ENCODE results near the gene MRNIP.
"Not testable (repeated sequence)": the region's sequence is repeated elsewhere in the genome, so short reads cannot be mapped to it uniquely, and the experiment has no call there.

Gene MRNIP

DNA sequence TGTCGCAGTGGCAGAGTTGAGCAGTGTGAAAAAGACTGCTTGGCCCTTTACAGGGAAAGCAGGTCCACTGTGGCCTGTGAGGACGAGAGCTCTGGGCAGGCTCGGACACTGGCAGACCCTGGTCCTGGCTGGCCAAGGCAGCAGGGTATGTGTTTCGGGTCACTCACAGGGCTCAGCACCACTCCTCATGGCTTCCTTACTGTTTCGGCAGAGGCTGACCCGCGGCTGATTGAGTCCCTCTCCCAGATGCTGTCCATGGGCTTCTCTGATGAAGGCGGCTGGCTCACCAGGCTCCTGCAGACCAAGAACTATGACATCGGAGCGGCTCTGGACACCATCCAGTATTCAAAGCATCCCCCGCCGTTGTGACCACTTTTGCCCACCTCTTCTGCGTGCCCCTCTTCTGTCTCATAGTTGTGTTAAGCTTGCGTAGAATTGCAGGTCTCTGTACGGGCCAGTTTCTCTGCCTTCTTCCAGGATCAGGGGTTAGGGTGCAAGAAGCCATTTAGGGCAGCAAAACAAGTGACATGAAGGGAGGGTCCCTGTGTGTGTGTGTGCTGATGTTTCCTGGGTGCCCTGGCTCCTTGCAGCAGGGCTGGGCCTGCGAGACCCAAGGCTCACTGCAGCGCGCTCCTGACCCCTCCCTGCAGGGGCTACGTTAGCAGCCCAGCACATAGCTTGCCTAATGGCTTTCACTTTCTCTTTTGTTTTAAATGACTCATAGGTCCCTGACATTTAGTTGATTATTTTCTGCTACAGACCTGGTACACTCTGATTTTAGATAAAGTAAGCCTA, 22.2 kb downstream of the MRNIP start:
- peak; percentile 75 for DNase-seq

DNA sequence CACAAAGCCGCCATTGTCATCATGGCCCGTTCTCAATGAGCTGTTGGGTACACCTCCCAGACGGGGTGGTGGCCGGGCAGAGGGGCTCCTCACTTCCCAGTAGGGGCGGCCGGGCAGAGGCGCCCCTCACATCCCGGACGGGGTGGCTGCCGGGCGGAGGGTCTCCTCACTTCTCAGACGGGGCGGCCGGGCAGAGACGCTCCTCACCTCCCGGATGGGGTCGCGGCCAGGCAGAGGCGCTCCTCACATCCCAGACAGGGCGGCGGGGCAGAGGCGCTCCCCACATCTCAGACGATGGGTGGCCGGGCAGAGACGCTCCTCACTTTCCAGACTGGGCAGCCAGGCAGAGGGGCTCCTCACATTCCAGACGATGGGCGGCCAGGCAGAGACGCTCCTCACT, 23.7 kb downstream of the MRNIP start:
- DNase-seq, result not testable (repeated sequence)

DNA sequence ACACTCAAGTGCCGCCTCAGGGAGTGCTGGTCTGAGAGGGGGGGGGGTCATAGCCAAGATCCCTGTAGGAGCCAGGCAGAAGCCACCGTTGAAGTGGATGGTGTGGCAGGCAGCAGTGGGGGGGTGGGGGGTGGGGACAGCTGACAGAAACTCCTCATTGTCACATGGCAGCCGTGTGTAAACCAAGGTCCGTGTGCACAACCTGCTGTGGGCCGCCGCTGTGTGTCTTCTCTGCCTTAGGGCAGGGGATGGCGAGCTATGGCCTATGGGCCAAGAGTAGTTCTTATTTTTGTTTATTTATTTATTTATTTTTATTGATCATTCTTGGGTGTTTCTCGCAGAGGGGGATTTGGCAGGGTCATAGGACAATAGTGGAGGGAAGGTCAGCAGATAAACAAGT, 24.5 kb downstream of the MRNIP start:
- DNase-seq, result no peak

DNA sequence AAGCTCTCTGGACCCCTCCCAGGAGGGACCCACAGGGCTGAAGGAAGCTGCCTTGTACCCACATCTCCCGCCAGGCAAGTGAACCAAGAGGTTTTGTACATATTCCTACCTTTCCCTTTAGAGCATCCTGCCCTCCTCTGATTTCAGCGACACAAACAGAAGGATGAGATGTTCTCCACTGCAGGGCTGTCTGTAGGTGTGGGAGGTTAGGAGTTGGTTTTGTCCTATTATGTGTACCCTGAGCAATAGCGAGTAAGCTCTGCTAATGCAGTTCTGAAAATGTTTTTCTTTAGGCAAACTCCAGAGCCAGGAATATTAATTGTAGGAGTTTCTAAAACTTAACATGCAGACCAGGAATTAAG, 24.9 kb downstream of the MRNIP start:
- DNase-seq, result no peak

DNA sequence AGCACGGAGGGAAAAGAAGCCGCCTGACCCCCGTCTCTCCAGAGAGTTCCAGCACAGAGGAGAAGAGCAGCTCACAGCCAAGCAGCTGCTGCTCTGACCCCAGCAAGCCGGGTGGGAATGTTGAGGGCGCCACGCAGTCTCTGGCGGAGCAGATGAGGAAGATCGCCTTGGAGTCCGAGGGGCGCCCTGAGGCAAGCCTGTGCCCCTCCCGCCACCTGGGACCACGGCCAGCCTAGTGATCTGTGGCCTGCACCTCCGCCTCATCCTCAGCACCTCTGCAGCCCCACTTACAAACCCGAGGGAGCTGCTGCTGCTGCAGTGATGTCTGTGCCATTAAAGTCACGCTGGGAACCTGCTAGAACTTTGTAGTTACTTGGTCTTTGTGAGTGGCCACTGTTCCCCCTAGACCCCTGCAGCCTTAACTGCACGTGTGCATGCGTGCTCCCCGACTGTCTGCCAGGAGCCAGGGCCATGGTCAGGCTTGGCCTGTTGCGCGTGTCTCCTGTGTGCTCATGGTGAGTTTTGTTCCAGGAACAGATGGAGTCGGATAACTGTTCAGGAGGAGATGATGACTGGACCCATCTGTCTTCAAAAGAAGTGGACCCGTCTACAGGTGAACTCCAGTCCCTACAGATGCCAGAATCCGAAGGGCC, 25.4 kb downstream of the MRNIP start:
- DNase-seq, result no peak

DNA sequence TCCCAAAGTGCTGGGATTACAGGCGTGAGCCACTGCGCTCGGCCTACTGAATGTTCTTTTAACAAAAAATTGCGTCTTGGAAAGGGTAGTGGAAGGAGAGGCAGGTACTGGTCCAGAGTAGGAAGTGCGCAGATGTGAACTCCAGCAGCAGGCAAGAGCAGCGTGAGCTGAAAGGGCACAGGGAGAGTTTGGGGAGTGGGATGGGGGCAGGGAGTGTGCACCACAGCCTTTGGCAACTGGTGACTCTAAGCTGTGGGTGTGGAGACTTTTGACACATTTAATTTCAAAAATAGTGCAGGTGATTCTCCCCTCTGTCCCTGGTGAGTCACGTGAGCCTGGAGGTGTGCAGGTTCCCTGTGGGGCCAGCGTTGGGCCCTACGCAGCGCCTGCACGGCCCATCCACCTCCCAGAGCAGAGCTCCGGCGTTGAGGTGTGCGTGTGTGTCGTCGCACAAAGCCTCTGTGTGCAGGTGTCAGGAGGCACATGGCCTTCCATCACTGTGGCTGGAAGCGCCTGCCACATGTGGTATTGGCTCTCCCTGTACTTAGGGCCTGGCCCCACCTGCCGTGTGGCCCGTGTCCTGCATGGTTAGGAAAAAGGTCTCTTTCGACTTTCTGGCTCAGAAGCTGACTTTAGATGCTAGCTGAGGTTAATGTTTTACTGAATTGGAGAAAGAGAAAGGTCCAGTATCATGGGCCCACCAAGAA, 26.4 kb downstream of the MRNIP start:
- no peak for DNase-seq

DNA sequence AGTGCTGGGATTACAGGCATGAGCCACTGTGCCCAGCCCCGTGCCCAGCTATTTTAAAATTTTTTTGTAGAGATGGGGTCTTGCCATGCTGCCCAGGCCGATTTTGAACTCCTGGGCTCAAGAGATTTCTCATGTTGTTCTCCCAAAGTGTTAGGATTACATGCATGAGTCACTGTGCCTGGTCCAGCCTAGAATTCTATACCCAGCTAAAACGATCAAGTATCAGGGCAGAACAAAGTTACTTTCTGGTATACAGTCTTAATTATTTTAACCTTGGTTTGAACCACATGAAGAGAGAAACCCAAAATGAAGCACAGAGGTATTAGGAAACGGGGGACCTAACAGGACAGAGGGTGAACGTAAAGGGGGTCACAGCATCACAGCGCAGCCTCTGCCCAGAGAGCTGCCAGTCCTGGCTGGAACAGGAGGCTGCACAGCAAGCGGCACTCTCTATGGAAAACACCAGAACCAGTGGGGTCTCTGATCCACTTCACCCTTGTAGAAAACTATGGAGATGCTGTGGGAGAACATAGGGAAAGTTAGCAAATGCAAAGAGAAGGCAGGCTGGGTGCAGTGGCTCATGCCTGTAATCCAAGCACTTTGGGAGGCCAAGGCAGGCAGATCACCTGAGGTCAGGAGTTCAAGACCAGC, 27.7 kb downstream of the MRNIP start:
- no peak for DNase-seq

DNA sequence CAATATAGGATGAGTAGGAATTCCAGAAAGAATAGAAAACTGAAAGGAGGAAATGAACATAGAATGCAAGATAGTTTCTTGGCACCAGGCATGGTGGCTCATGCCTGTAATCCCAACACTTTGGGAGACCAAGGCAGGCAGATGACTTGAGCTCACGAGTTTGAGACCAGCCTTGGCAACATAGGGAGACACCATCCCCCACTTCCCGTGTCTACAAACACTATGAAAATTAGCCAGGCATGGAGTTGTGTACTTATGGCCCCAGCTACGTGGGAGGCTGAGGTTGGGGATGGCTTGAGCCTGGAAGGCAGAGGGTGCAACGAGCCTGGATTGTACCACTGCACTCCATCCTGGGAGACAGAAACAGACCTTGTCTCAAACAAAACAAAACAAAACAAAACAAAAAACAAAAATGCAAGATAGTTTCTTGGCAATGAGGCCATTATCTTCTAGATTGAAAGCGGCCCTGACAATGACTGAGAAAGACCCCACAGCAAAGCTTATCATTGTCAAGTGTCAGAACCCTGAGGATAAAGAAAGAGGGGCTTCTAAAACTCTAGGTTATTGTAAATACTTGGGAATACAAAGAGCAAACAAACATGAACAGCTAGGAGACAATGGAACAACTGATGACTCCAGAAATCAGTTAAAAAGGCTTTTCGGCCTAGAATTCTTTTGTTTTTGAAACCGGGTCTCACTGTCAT, 28.7 kb downstream of the MRNIP start:
- DNase-seq, result no peak

DNA sequence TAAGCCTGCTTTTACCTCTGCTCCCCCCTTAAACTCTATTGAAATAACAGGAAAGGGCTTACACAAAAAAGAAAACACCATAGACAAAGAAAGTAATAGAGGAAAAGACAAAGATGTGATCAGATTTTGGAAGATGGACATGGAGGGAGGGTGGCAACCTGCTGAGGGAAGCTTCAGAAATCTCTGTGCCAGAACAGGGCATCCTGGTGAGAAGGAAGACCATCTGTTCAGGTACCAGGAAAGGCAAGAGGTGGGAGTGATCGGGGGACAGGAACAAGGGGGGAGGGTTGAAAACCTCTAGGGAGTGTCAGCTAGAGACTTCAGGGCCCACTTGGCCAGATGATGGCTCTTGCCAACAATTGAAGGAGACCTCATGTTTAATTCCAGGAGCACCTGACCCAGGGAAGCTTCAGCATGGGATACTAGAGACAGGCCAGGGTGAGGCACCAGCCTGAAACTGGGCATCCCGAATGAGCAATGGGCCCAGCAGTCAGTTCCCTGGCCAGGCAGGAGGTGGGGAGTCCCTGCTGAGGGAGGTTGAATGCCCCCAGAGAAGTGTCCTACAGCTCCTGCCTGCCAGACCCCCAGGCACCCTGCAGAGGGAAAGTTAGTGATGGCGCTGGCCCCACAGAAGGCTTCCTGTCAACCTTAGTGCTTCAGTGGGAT, 29.7 kb downstream of the MRNIP start:
- no peak for DNase-seq

DNA sequence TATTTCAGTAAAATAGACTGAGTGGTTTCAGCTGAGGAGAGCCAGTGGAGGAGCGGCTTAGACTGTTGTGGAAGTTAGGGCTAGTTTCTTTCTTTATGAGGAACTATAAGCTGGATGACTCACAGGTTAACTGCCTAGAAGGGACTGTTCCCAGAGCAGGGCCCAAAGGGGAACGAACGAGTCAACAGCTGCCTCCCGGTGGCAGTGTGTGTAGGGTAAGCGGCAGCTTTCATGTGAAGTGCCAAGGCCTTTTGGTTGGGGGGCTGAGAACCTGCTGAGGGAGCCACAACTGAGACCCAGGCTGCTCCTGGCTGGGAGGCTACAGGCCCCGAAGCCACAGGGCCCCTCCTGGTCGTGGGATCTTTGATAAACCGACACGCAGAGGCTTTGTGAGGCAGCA, 30.9 kb downstream of the MRNIP start:
- no peak for DNase-seq

DNA sequence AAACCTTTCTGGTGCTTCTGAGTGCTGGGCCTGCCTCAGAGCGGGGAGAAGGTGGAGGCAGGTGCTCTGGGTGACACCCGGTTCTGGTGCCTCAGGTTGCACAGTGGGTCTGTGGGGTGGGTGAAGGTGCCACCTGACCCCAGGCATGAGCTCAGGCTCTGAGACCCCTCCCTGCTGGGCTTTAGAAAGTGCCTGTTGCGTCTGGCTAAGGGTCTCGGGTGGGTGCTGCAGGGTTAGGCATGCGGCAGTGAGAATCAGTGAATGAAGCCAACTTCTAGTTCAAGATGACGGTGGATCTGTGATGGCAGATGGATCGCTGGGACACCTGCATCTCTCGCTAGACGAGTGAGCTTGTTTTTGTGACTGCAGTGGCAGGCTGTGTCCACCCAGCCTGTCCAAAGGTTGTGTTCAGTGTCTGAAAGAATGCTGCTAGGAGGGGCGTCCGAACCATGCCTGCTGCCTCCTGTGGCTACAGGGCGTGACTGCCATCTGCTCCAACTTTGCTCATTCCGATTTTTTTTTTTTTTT, 32.9 kb downstream of the MRNIP start:
- no peak for DNase-seq

DNA sequence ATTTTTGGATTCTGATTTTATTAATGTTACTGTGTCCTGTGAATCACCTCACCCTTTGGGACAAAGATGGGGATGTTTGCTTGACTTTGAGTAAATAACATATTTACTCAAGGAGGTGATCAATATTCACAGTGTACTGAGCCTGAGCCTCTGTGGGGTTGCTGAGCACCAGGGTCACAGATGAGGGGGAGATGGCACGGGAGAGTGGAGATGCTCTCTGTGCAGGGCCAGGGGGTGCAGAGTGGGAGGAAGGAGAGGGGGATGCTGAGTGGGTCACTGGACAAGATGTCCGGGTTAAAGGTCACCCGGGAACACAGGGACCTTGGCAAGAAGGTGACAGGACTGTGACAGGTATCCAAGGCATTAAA, 33.9 kb downstream of the MRNIP start:
- DNase-seq, result no peak

DNA sequence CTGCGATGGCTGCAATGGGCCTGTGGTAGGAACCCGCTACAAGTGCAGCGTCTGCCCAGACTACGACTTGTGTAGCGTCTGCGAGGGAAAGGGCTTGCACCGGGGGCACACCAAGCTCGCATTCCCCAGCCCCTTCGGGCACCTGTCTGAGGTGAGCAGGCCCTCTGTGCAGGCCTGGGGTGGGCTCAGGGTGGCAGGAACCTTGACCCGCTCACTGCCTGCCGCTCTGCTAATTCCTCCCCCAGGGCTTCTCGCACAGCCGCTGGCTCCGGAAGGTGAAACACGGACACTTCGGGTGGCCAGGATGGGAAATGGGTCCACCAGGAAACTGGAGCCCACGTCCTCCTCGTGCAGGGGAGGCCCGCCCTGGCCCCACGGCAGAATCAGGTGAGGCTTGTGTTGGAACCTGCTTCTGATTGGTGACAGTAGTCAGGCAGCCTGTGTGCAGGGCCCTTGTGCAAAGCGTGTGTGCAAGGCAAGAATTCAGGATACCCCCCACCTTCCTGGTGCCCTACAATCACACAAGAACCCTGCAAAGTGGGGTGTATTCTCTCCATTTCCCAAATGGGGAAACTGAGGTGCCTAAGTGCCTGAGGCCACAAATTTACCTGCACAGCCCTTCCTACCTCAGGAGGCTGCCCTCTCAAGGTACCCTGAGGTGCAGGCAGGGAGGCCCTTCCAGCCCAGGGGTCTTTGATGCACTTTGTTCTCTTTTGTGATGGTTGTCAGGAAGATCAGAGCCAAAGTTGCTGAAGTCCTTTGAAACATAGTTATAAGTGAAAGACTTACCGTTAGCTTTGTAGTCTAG, 34.5 kb downstream of the MRNIP start:
- DNase-seq, result no peak

DNA sequence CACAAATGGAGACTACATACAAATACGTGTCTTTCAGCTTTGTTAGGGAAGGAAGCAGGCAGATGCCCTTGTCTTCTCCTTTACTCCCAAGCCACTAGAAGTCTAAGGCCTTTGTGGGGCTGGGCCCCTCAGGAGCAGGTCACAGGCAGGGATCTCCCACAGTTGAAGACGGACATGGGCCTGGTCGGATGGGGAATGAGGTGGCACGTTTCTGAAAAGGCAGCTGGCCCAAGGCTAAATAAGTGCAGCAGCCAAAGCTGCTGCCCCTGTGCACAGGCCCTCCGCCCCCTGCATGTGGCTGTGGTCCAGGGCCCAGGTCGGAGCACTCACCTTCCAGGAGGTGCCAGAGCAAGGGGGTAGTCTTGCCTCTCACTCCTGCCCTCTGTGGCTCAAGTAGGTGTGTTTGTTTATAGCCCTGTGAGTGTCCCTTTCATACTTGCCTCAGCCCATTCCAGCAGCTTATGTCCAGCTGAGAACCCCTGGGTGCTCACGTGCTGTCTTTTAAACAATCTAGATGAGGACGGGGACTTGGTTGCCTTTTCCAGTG, 36.1 kb downstream of the MRNIP start:
- no peak for DNase-seq

DNA sequence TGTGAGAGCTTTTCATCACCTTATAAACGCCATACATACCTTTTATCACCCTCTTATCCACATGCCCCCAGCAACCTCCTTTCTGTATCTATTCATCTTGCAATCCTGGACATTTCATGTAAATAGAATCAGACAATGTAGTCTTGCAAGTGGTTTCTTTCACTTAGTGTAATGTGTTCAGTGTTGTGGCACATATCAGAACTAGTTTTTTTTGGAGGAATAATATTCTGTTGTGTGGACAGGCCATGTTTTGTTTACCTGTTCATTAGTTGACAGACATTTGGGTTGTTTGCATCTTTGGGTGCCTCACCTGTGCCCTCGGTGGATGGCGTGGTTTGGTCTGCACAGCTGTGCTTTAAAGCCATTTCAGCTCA, 36.6 kb downstream of the MRNIP start:
- no peak for DNase-seq

DNA sequence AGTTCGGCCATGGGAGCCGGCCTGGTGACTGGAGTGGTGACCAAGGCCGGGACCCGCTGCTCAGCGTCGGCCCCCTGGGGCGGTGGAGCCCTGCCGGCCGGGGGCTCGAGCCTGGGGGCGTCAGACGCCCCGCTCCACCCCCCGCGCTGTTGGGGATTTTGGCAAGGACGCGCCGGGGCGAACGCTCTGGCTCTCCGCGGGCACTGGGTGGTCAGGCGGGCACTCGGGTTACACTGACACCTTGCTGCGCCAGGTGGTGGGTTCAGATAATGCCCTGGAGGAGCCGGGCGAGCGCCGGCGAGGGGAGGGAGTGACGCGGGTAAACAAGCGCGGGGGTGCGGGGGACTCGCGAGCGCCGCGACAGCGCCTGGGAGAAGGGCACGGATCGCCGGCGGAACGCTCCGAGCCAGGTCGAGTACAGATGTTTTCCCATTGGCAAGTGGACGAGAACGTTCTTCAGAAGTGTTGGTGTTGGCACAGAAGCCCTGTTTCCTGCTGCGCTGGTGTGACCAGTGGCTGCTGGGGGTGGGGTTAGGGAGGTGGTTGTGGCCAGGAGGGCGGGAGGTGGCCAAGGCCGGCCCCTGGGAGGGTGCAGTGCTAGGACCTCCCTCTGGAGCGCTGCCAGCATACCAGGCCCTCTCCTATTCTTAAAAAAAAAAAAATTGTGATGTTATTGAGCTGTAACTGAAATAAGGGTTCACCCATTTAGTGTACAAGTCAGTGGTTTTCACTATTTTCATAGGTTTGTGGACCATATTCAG, 37.1 kb downstream of the MRNIP start:
- DNase-seq, result peak; percentile 92

DNA sequence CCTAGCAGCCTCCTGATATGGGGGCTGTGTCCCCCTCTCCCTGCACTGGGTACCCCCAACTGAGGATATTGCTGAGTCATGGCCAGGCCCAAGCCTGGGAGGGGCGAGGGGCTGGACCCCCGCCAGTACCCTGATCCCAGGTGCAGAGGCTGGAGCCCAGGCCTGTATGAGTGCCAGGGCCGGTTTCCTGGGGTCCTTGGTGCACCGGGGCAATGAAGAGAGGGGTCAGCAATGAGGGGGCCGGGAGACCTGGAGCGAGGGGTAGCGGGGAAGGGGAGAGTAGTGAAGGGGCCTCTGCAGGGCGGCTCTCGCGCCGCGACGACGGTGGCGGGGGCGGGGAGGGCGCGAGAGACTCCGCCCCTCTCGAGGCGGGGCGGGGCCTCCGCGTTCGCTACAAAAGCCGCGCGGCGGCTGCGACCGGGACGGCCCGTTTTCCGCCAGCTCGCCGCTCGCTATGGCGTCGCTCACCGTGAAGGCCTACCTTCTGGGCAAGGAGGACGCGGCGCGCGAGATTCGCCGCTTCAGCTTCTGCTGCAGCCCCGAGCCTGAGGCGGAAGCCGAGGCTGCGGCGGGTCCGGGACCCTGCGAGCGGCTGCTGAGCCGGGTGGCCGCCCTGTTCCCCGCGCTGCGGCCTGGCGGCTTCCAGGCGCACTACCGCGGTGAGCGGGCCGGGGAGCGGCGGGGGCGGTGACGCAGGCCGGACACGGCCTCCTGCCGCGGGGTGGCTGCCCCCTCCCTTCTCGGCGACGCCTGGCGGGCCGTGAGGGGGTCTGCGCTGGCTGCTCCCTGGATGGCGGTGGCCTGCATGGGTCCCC, 37.9 kb downstream of the MRNIP start, which contains the start of gene SQSTM1:
Gene SQSTM1, plus strand, starts transcription at position 423 of the 815 bp plus-strand sequence. Its CDS starts 32 bp downstream, at position 455.
- peak; percentile 86 for DNase-seq

DNA sequence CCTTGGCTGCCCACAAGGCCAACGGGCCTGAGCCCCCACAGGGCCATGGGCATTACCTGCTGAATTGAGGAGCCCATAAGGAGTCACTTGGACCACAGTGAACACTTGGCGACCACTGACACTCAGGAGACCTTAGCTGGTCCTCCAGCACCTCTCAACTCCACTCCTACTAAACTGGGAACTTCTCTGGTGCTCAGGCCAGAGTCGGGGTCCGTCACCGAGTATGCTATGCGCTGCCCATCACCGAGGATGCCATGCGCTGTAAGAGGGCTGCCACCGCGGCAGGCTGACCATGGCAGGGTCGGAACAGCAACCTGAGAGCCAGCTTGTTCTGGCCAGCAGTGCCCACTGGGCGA, 38.5 kb downstream of the MRNIP start:
- no peak for DNase-seq

Measured in CD4-positive, alpha-beta T cell treated with Interleukin-21 for 1 hour (primary cell).